ENCODE data around the gene TBX20.
"Not testable (repeated sequence)": the region's sequence is repeated elsewhere in the genome, so short reads cannot be mapped to it uniquely, and the experiment has no call there.

DNA sequence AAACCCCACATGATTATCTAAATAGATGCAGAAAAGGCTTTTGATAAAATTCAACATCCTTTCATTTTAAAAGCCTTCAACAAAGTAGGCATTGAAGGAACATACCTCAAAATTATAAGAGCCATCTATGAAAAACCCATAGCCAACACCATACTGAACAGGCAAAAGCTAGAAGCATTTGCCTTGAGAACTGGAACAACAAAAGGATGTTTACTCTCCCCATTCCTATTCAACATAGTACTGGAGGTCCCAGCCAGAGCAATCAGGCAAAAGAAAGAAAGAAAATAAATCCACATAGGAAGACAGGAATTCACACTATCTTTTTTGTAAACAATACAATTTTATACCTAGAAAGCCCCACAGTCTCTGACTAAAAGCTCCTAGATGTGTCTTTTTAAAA is 86.2 kb downstream of the TBX20 start:
- TF ChIP-seq CBX5 (IDR thresholded peaks at IDR 0.05; ENCODE audit: low read depth, low read length); CREB1 (IDR thresholded peaks at IDR 0.05); POLR2AphosphoS5 (IDR thresholded peaks at IDR 0.05; ENCODE audit: low read depth, low read length): not testable (repeated sequence)
- TF ChIP-seq, protein P1, sequence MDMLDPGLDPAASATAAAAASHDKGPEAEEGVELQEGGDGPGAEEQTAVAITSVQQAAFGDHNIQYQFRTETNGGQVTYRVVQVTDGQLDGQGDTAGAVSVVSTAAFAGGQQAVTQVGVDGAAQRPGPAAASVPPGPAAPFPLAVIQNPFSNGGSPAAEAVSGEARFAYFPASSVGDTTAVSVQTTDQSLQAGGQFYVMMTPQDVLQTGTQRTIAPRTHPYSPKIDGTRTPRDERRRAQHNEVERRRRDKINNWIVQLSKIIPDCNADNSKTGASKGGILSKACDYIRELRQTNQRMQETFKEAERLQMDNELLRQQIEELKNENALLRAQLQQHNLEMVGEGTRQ (IDR thresholded peaks at IDR 0.05; ENCODE audit: low read length): not testable (repeated sequence)
- TF ChIP-seq, protein P2, sequence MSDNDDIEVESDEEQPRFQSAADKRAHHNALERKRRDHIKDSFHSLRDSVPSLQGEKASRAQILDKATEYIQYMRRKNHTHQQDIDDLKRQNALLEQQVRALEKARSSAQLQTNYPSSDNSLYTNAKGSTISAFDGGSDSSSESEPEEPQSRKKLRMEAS (IDR thresholded peaks at IDR 0.05): not testable (repeated sequence)
- TF ChIP-seq, protein P3, sequence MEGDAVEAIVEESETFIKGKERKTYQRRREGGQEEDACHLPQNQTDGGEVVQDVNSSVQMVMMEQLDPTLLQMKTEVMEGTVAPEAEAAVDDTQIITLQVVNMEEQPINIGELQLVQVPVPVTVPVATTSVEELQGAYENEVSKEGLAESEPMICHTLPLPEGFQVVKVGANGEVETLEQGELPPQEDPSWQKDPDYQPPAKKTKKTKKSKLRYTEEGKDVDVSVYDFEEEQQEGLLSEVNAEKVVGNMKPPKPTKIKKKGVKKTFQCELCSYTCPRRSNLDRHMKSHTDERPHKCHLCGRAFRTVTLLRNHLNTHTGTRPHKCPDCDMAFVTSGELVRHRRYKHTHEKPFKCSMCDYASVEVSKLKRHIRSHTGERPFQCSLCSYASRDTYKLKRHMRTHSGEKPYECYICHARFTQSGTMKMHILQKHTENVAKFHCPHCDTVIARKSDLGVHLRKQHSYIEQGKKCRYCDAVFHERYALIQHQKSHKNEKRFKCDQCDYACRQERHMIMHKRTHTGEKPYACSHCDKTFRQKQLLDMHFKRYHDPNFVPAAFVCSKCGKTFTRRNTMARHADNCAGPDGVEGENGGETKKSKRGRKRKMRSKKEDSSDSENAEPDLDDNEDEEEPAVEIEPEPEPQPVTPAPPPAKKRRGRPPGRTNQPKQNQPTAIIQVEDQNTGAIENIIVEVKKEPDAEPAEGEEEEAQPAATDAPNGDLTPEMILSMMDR (IDR thresholded peaks at IDR 0.05; ENCODE audit: control extremely low read depth in 1 of 3, insufficient read depth in 1 of 3, low read depth in 1 of 3, low read length in 3 of 3): not testable (repeated sequence)
- TF ChIP-seq, protein P4, sequence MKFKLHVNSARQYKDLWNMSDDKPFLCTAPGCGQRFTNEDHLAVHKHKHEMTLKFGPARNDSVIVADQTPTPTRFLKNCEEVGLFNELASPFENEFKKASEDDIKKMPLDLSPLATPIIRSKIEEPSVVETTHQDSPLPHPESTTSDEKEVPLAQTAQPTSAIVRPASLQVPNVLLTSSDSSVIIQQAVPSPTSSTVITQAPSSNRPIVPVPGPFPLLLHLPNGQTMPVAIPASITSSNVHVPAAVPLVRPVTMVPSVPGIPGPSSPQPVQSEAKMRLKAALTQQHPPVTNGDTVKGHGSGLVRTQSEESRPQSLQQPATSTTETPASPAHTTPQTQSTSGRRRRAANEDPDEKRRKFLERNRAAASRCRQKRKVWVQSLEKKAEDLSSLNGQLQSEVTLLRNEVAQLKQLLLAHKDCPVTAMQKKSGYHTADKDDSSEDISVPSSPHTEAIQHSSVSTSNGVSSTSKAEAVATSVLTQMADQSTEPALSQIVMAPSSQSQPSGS (IDR thresholded peaks at IDR 0.05; ENCODE audit: low read length): not testable (repeated sequence)

Measured in H1 (cell line).